GM21529 (cell line): ENCODE results near the gene GPANK1.
A peak's percentile ranks its signal among the peaks of the same experiment; 100 is the strongest.
"Not testable (repeated sequence)": the region's sequence is repeated elsewhere in the genome, so short reads cannot be mapped to it uniquely, and the experiment has no call there.

ENCODE experiments used
- ATAC-seq: cut with Tn5 transposase; IDR thresholded peaks from one replicate; pipeline ENCODE4 v1.9.1; 2021; ENCODE audit not compliant: unreplicated experiment

The GPANK1 gene

GRCh38 chr6:31664790-31665500 is at the start of gene GPANK1:
TSS of gene GPANK1 (minus strand) at chr6:31664997. CDS start at chr6:31664478, 519 bp downstream.
- ATAC-seq = peak; percentile 32

- no peak for ATAC-seq
Measured at GRCh38 chr6:31713991-31714684, 49.3 kb upstream of the GPANK1 start.

GRCh38 chr6:31713465-31713864 is 48.7 kb upstream of the GPANK1 start:
- ATAC-seq = no peak

- ATAC-seq = no peak
Measured at GRCh38 chr6:31712296-31712695, 47.5 kb upstream of the GPANK1 start.

GRCh38 chr6:31711233-31711632 is 46.4 kb upstream of the GPANK1 start:
- no peak for ATAC-seq

- ATAC-seq = no peak
Measured at GRCh38 chr6:31710523-31711219, 45.9 kb upstream of the GPANK1 start.

- ATAC-seq = not testable (repeated sequence)
Measured at GRCh38 chr6:31709157-31709556, 44.4 kb upstream of the GPANK1 start.

GRCh38 chr6:31708224-31708623 is 43.4 kb upstream of the GPANK1 start:
- ATAC-seq = no peak

GRCh38 chr6:31707701-31708100 is 42.9 kb upstream of the GPANK1 start:
- no peak for ATAC-seq

- no peak for ATAC-seq
Measured at GRCh38 chr6:31706599-31706998, 41.8 kb upstream of the GPANK1 start, which contains the start of gene LY6G6F. TSS of gene LY6G6F (plus strand) at chr6:31706866. CDS start at chr6:31706907, 41 bp downstream.

GRCh38 chr6:31705931-31706330 is 41.1 kb upstream of the GPANK1 start:
- ATAC-seq = no peak

GRCh38 chr6:31702819-31703716 is 38.3 kb upstream of the GPANK1 start, which contains the start of gene ABHD16A:
TSS of gene ABHD16A (minus strand) at chr6:31703324. CDS start at chr6:31703281, 43 bp downstream.
- peak; percentile 91 for ATAC-seq

GRCh38 chr6:31702405-31702818 is 37.6 kb upstream of the GPANK1 start:
- ATAC-seq = no peak

GRCh38 chr6:31701666-31702404 is 37.0 kb upstream of the GPANK1 start:
- ATAC-seq = no peak

GRCh38 chr6:31700740-31701401 is 36.1 kb upstream of the GPANK1 start:
- no peak for ATAC-seq

GRCh38 chr6:31697555-31697954 is 32.8 kb upstream of the GPANK1 start:
- no peak for ATAC-seq

- no peak for ATAC-seq
Measured at GRCh38 chr6:31693535-31693934, 28.7 kb upstream of the GPANK1 start.

- no peak for ATAC-seq
Measured at GRCh38 chr6:31692886-31693285, 28.1 kb upstream of the GPANK1 start.

- ATAC-seq = no peak
Measured at GRCh38 chr6:31692353-31692752, 27.6 kb upstream of the GPANK1 start.
